DOHH2 (cell line): ENCODE data around the gene CASP2.

Experiments used
- H3F3A ChIP-seq: fragments of 200-600 bp; sonication (generic), shearing (Covaris generic); 2 replicates; pipeline ENCODE4 v1.6.0; 2016; ENCODE audit warnings: antibody characterized with exemption, mild to moderate bottlenecking; ENCODE audit not compliant: control insufficient read depth, insufficient read depth
- H3K27ac ChIP-seq: fragments of 200-600 bp; sonication (generic); 2 replicates; pipeline ENCODE4 v1.5.1; 2014; ENCODE audit warnings: low read depth, mild to moderate bottlenecking, low read length, moderate library complexity
- H3K27me3 ChIP-seq: fragments of 200-600 bp; sonication (generic); 2 replicates; pipeline ENCODE4 v1.6.1; 2014; ENCODE audit warnings: mild to moderate bottlenecking, low read length, mixed read lengths; ENCODE audit not compliant: control insufficient read depth
- H3K36me3 ChIP-seq: fragments of 200-600 bp; sonication (generic); 2 replicates; pipeline ENCODE4 v1.6.1; 2014; ENCODE audit warnings: mild to moderate bottlenecking, low read length, moderate library complexity, mixed read lengths; ENCODE audit not compliant: control insufficient read depth
- H3K4me1 ChIP-seq: fragments of 200-600 bp; sonication (generic); 2 replicates; pipeline ENCODE4 v1.6.1; 2014; ENCODE audit warnings: mild to moderate bottlenecking, low read length, mixed read lengths; ENCODE audit not compliant: control insufficient read depth
- H3K4me2 ChIP-seq: fragments of 200-600 bp; sonication (generic); 2 replicates; pipeline ENCODE4 v1.6.0; 2014; ENCODE audit warnings: mild to moderate bottlenecking, low read length, moderate library complexity
- H3K4me3 ChIP-seq: fragments of 200-600 bp; sonication (generic); 2 replicates; pipeline ENCODE4 v1.5.1; 2014; ENCODE audit warnings: mild to moderate bottlenecking, low read length, mixed read lengths
- H3K79me2 ChIP-seq: fragments of 200-600 bp; sonication (generic); 2 replicates; pipeline ENCODE4 v1.6.1; 2014; ENCODE audit warnings: mild to moderate bottlenecking, low read length, mixed read lengths; ENCODE audit not compliant: control insufficient read depth
- H3K9me2 ChIP-seq: fragments of 200-600 bp; sonication (generic); replicated peaks from 2 replicates; pipeline ENCODE4 v1.6.1; 2014; ENCODE audit warnings: mild to moderate bottlenecking, low read length, mixed read lengths; ENCODE audit not compliant: control insufficient read depth
- H3K9me3 ChIP-seq: fragments of 200-600 bp; sonication (generic); 2 replicates; pipeline ENCODE4 v1.6.1; 2014; ENCODE audit warnings: antibody characterized with exemption, low read length, mixed read lengths; ENCODE audit not compliant: control insufficient read depth, insufficient read depth
- H4K20me1 ChIP-seq: fragments of 200-600 bp; sonication (generic); 2 replicates; pipeline ENCODE4 v1.6.0; 2014; ENCODE audit warnings: low read depth, mild to moderate bottlenecking, antibody characterized with exemption, low read length, moderate library complexity; ENCODE audit not compliant: control insufficient read depth, insufficient read depth
- EZH2phosphoT487 ChIP-seq: fragments of 200-600 bp; sonication (generic); IDR thresholded peaks from 2 replicates; pipeline ENCODE4 v1.6.1; 2017; ENCODE audit warnings: borderline replicate concordance, mild to moderate bottlenecking, antibody characterized with exemption, low read length, moderate library complexity, mixed read lengths
- TF ChIP-seq, protein P1 (sequence below): fragments of 200-600 bp; sonication (generic); IDR thresholded peaks from one replicate; pipeline ENCODE4 v1.5.1; 2014; ENCODE audit warnings: antibody characterized with exemption, mild to moderate bottlenecking, low read depth, low read length; ENCODE audit not compliant: poor library complexity, severe bottlenecking

CASP2 gene

DNA sequence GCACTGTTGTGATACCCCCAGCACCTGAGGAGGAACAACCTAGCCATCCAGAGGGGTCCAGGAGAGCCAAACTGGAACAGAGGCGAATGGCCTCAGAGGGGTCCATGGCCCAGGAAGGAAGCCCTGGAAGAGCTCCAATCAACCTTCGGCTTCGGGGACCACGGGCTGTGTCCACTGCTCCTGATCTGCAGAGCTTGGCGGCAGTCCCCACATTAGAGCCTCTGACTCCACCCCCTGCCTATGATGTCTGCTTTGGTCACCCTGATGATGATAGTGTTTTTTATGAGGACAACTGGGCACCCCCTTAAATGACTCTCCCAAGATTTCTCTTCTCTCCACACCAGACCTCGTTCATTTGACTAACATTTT, 1.6 kb upstream of the CASP2 start:
- H3K27ac ChIP-seq: no peak overlapping the region
- H4K20me1 ChIP-seq: peaks cover 22% of the 10 kb centered on the region
- H3K4me3 ChIP-seq: no peak overlapping the region
- H3K4me2 ChIP-seq: no peak overlapping the region
- H3K79me2 ChIP-seq: peaks cover 33% of the 10 kb centered on the region
- peaks cover 37% of the 10 kb centered on the region for H3K36me3 ChIP-seq
- no peaks in the 10 kb centered on the region for H3K27me3 ChIP-seq
- no peaks in the 10 kb centered on the region for H3F3A ChIP-seq
- no peaks in the 10 kb centered on the region for H3K9me2 ChIP-seq
- TF ChIP-seq, protein P1, sequence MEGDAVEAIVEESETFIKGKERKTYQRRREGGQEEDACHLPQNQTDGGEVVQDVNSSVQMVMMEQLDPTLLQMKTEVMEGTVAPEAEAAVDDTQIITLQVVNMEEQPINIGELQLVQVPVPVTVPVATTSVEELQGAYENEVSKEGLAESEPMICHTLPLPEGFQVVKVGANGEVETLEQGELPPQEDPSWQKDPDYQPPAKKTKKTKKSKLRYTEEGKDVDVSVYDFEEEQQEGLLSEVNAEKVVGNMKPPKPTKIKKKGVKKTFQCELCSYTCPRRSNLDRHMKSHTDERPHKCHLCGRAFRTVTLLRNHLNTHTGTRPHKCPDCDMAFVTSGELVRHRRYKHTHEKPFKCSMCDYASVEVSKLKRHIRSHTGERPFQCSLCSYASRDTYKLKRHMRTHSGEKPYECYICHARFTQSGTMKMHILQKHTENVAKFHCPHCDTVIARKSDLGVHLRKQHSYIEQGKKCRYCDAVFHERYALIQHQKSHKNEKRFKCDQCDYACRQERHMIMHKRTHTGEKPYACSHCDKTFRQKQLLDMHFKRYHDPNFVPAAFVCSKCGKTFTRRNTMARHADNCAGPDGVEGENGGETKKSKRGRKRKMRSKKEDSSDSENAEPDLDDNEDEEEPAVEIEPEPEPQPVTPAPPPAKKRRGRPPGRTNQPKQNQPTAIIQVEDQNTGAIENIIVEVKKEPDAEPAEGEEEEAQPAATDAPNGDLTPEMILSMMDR: no peak
- TF ChIP-seq EZH2phosphoT487: no peak
- peaks cover 7% of the 10 kb centered on the region for H3K9me3 ChIP-seq
- H3K4me1 ChIP-seq: peaks cover 50% of the 10 kb centered on the region

- no peaks in the 10 kb centered on the region for H3F3A ChIP-seq
- H3K9me2 ChIP-seq: no peaks in the 10 kb centered on the region
- H4K20me1 ChIP-seq: peaks cover 22% of the 10 kb centered on the region
- H3K4me3 ChIP-seq: peak overlapping the region; percentile 46
- peaks cover 46% of the 10 kb centered on the region for H3K36me3 ChIP-seq
- H3K27me3 ChIP-seq: no peaks in the 10 kb centered on the region
- TF ChIP-seq EZH2phosphoT487: no peak
- TF ChIP-seq, protein P1: no peak
- H3K4me1 ChIP-seq: peaks cover 55% of the 10 kb centered on the region
- peak overlapping the region; percentile 27 for H3K27ac ChIP-seq
- H3K9me3 ChIP-seq: peaks cover 7% of the 10 kb centered on the region
- peak overlapping the region; percentile 41 for H3K4me2 ChIP-seq
- peaks cover 42% of the 10 kb centered on the region for H3K79me2 ChIP-seq
These were observed 714 bp upstream of the CASP2 start for GRCh38 chr7:143287339-143287934.

- peaks cover 52% of the 10 kb centered on the region for H3K4me1 ChIP-seq
- no peak for TF ChIP-seq EZH2phosphoT487
- TF ChIP-seq, protein P1: no peak
- peaks cover 7% of the 10 kb centered on the region for H3K9me3 ChIP-seq
- H3K27me3 ChIP-seq: no peaks in the 10 kb centered on the region
- no peaks in the 10 kb centered on the region for H3F3A ChIP-seq
- no peaks in the 10 kb centered on the region for H3K9me2 ChIP-seq
- peak overlapping the region; percentile 83 for H3K4me2 ChIP-seq
- peaks cover 59% of the 10 kb centered on the region for H3K36me3 ChIP-seq
- peak overlapping the region; percentile 64 for H3K27ac ChIP-seq
- H3K79me2 ChIP-seq: peaks cover 53% of the 10 kb centered on the region
- H4K20me1 ChIP-seq: peaks cover 26% of the 10 kb centered on the region
- peak overlapping the region; percentile 94 for H3K4me3 ChIP-seq
These were observed 685 bp downstream of the CASP2 start for GRCh38 chr7:143288836-143289235.
